Erythroblast (primary cell): ENCODE data around the gene HSD3B1.

Experiments
- GATA1 ChIP-seq: IDR thresholded peaks from 2 replicates; pipeline ENCODE4 v1.6.1; 2011; ENCODE audit warnings: low read depth, mild to moderate bottlenecking, control low read depth, low read length, moderate library complexity
- POLR2A ChIP-seq: IDR thresholded peaks from 2 replicates; pipeline ENCODE4 v1.6.1; 2011; ENCODE audit warnings: mild to moderate bottlenecking, low read length

DNA sequence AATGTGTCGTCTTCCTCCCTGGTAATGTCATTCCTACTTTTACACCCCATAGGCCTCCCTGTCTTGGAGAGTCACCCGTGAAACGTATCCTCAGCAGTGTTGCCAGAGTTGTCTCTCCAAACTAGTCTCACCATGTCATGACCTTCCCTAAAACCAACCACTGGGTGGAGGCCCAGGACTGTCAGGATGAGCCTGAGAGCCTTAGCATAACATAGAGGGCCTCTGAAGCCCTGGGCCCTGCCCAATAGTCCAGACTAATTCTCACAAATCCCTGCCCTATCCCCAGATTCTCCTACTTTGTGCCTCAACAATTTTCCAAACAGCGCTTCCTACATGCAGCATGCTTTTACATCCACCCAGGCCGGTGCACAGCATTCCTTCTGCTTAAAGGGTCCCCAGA, 29.3 kb upstream of the HSD3B1 start:
- no peak for TF ChIP-seq POLR2A
- no peak for TF ChIP-seq GATA1
